SK-N-SH (cell line): ENCODE results near the gene RND3. TPM values are rescaled to one million over a fixed set of nuclear protein-coding genes. Genes with fewer than 3 reads are reported as not detected.

Experiments
- CTCF ChIA-PET: fragments of 300-600, 350-600 bp; formaldehyde crosslinking; extraction: SDS; loops from one replicate; lab custom pipeline; 2021; lab: Yijun Ruan, JAX
- POLR2A ChIA-PET: fragments of 350-600 bp; sonication (Branson Sonifier 250); formaldehyde crosslinking; extraction: SDS; loops from one replicate; lab custom pipeline; 2020; ENCODE audit warnings: antibody characterized with exemption, inconsistent platforms; lab: Yijun Ruan, JAX
- DNase-seq: peaks from one replicate; pipeline ENCODE4 v3.0.0; 2012
- H2AFZ ChIP-seq: fragments of 200-600 bp; sonication (generic); 2 replicates; pipeline ENCODE4 v1.8.1; 2016; ENCODE audit warnings: antibody characterized with exemption, mild to moderate bottlenecking, low read depth
- H3F3A ChIP-seq: fragments of 200-600 bp; sonication (generic); replicated peaks from 2 replicates; pipeline ENCODE3; 2016; ENCODE audit warnings: antibody characterized with exemption, mild to moderate bottlenecking; ENCODE audit not compliant: insufficient read depth
- H3K27ac ChIP-seq, 2 experiments: fragments of 200-500 bp in 1 of 2; fragments of 200-600 bp in 1 of 2; sonication (Bioruptor generic) in 1 of 2; sonication (generic), shearing (Covaris generic) in 1 of 2; 2 replicates each; pipeline versions ENCODE4 v1.5.1 to v1.6.1; 2014 to 2016; ENCODE audit warnings: low read depth in 2 of 2, inconsistent platforms in 1 of 2, low read length in 1 of 2, mild to moderate bottlenecking in 1 of 2, mixed read lengths in 1 of 2
- H3K27me3 ChIP-seq: fragments of 200-600 bp; sonication (generic), shearing (Covaris generic); 2 replicates; pipeline ENCODE4 v1.6.1; 2016; ENCODE audit warnings: mixed run types; ENCODE audit not compliant: insufficient read depth
- H3K36me3 ChIP-seq, 2 experiments: fragments of 200-500 bp in 1 of 2; fragments of 200-600 bp in 1 of 2; sonication (Bioruptor generic) in 1 of 2; sonication (generic) in 1 of 2; replicated peaks in 1 of 2; 2 replicates each; pipeline versions ENCODE3 to v1.5.1; 2014 to 2016; ENCODE audit warnings: low read length in 1 of 2, mild to moderate bottlenecking in 1 of 2; ENCODE audit not compliant: insufficient read depth in 2 of 2, control insufficient read depth in 1 of 2
- H3K4me1 ChIP-seq, 2 experiments: fragments of 200-500 bp in 1 of 2; fragments of 200-600 bp in 1 of 2; sonication (Bioruptor generic) in 1 of 2; sonication (generic), shearing (Covaris generic) in 1 of 2; 2 replicates each; pipeline versions ENCODE4 v1.5.1 to v1.6.1; 2014 to 2016; ENCODE audit warnings: low read depth in 1 of 2, low read length in 1 of 2, mixed run types in 1 of 2; ENCODE audit not compliant: insufficient read depth in 2 of 2, control insufficient read depth in 1 of 2
- H3K4me2 ChIP-seq: fragments of 200-600 bp; sonication (generic), shearing (Covaris generic); 2 replicates; pipeline ENCODE4 v1.6.1; 2017; ENCODE audit warnings: mixed run types
- H3K4me3 ChIP-seq, 2 experiments: fragments of 200-500 bp in 1 of 2; fragments of 200-600 bp in 1 of 2; sonication (Bioruptor generic) in 1 of 2; sonication (generic), shearing (Covaris generic) in 1 of 2; 2 replicates each; pipeline versions ENCODE4 v1.5.1 to v1.8.1; 2014 to 2016; ENCODE audit warnings: low read depth in 2 of 2, inconsistent platforms in 1 of 2, low read length in 1 of 2, mild to moderate bottlenecking in 1 of 2, mixed read lengths in 1 of 2, moderate library complexity in 1 of 2
- H3K79me2 ChIP-seq: fragments of 200-600 bp; sonication (generic); 2 replicates; pipeline ENCODE4 v1.8.1; 2017; ENCODE audit warnings: mild to moderate bottlenecking; ENCODE audit not compliant: insufficient read depth
- H3K9ac ChIP-seq: fragments of 200-600 bp; sonication (generic); 2 replicates; pipeline ENCODE4 v1.6.1; 2017; ENCODE audit warnings: mixed run types
- H3K9me2 ChIP-seq: fragments of 200-600 bp; sonication (generic); 2 replicates; pipeline ENCODE4 v1.6.1; 2017; ENCODE audit warnings: mixed run types
- H3K9me3 ChIP-seq: fragments of 200-600 bp; sonication (generic); 2 replicates; pipeline ENCODE4 v1.6.1; 2017; ENCODE audit warnings: mixed run types, mild to moderate bottlenecking, moderate library complexity
- H4K20me1 ChIP-seq: fragments of 200-600 bp; sonication (generic); 2 replicates; pipeline ENCODE4 v1.6.1; 2017; ENCODE audit warnings: mild to moderate bottlenecking, mixed run types; ENCODE audit not compliant: insufficient read depth
- CHD2 ChIP-seq: fragments of 150-350 bp; IDR thresholded peaks from 2 replicates; pipeline ENCODE4 v1.6.1; 2018; ENCODE audit warnings: low read length; ENCODE audit not compliant: partially characterized antibody
- ELF1 ChIP-seq: IDR thresholded peaks from 2 replicates; pipeline ENCODE4 v1.4.0; 2012
- EP300 ChIP-seq, 2 experiments: IDR thresholded peaks; 2 replicates each; pipeline versions ENCODE4 v1.4.0 to v1.6.1; 2012; ENCODE audit warnings: borderline replicate concordance in 1 of 2, low read depth in 1 of 2, low read length in 1 of 2
- FOXJ3 ChIP-seq: sonication (generic); formaldehyde crosslinking; IDR thresholded peaks from 2 replicates; pipeline ENCODE4 v1.5.1; 2020; ENCODE audit warnings: mild to moderate bottlenecking, missing genetic modification reagents
- GATA2 ChIP-seq: sonication (generic); formaldehyde crosslinking; IDR thresholded peaks from 2 replicates; pipeline ENCODE4 v1.5.0; 2020; ENCODE audit warnings: mild to moderate bottlenecking, missing genetic modification reagents
- JUND ChIP-seq: IDR thresholded peaks from 2 replicates; pipeline ENCODE4 v1.4.0; 2012
- MEF2A ChIP-seq: IDR thresholded peaks from 2 replicates; pipeline ENCODE4 v1.4.0; 2012; ENCODE audit warnings: low read depth, borderline replicate concordance
- MXI1 ChIP-seq: IDR thresholded peaks from 2 replicates; pipeline ENCODE4 v1.6.1; 2012; ENCODE audit warnings: mild to moderate bottlenecking, low read depth, low read length, improper control_type of control experiment
- NRF1 ChIP-seq: IDR thresholded peaks from 2 replicates; pipeline ENCODE4 v1.6.1; 2012; ENCODE audit warnings: low read depth, mild to moderate bottlenecking, low read length
- POLR2AphosphoS5 ChIP-seq: IDR thresholded peaks from 2 replicates; pipeline ENCODE4 v1.6.1; 2012; ENCODE audit warnings: low read depth, low read length
- RCOR1 ChIP-seq: fragments of 150-350 bp; IDR thresholded peaks from 2 replicates; pipeline ENCODE4 v1.6.1; 2017; ENCODE audit warnings: antibody characterized with exemption, low read length
- TAF1 ChIP-seq: IDR thresholded peaks from 2 replicates; pipeline ENCODE4 v1.6.1; 2012; ENCODE audit warnings: low read depth, mild to moderate bottlenecking, low read length, moderate library complexity, borderline replicate concordance
- YY1 ChIP-seq: IDR thresholded peaks from 2 replicates; pipeline ENCODE4 v1.4.0; 2012; ENCODE audit warnings: low read depth, mild to moderate bottlenecking
- WGBS: methylation state at CpG from one replicate; pipeline ENCODE4 v1.1.6; 2017; ENCODE audit warnings: low lambda C conversion rate; 5-methylcytosine and 5-hydroxymethylcytosine counted together
- polyA plus RNA-seq, 3 experiments: library from polyadenylated mRNA; depleted of rRNA; stranded (reverse); fragments of >200 nt; gene quantifications; 2 replicates each; pipeline ENCODE4 v1.2.3, GENCODE V29; 2012
- TF ChIP-seq, protein P1 (sequence below): IDR thresholded peaks from 2 replicates; pipeline ENCODE4 v1.4.0; 2012; ENCODE audit warnings: low read depth, borderline replicate concordance

RND3 gene
- polyA plus RNA-seq, 1 of the 3 experiments (the other 2 are of a cell fraction): 49.7 TPM

DNA sequence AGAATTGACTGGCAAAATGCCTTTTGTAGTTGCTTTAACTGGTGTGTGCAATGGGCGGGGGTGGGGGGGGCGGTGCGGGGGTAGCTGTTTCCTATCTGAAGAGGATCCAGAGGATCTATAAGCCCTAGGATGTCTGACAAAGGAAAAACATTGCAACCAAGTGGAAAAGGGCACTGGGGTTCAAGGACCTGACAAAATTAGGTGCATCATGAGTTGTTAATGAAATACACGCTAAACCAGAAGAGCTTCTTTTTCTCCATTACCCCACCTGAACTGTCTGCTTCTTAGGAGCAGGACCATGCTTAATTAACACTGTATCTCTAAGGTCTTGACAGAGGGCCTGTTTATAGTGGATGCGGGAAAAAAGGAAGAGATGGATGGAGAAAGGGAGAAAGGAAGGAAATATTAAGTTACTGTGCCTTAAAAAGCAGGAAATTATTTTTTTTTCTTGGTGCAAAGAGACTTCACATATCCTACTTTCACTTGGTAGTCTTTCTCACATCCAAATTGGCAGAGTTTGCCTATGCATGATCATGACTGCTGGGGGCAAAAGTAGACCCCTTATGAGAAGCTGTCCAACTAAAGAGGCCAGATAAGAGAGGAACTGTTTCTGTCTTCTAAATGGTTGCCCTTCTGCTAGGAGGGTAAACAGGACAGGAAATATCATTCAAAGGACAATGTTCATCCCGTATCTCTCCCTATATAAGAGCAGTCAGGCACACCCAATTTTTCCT, 4.6 kb downstream of the RND3 start:
- TF ChIP-seq CHD2 (no peak), MEF2A (no peak), TAF1 (no peak), GATA2 (CRISPR knock-in tag) (no peak), POLR2AphosphoS5 (no peak), MXI1 (no peak), RCOR1 (no peak), FOXJ3 (no peak), EP300 (IDR thresholded peaks at IDR 0.05; ENCODE audit: borderline replicate concordance in 1 of 2, low read depth in 1 of 2, low read length in 1 of 2) (no peak), NRF1 (no peak), YY1 (no peak)
- TF ChIP-seq, protein P1, sequence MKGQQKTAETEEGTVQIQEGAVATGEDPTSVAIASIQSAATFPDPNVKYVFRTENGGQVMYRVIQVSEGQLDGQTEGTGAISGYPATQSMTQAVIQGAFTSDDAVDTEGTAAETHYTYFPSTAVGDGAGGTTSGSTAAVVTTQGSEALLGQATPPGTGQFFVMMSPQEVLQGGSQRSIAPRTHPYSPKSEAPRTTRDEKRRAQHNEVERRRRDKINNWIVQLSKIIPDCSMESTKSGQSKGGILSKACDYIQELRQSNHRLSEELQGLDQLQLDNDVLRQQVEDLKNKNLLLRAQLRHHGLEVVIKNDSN: no peak
- no peaks in the 10 kb centered on the region for H3K9me3 ChIP-seq
- H3K79me2 ChIP-seq: peaks cover 96% of the 10 kb centered on the region
- H2AFZ ChIP-seq: no peak overlapping the region
- H3F3A ChIP-seq: peaks cover 32% of the 10 kb centered on the region
- H3K9ac ChIP-seq: peak overlapping the region; percentile 99
- H3K36me3 ChIP-seq: peaks cover 45 to 53% of the 10 kb centered on the region in 2 experiments
- no peak for DNase-seq
- H3K9me2 ChIP-seq: no peaks in the 10 kb centered on the region
- H4K20me1 ChIP-seq: peaks cover 82% of the 10 kb centered on the region
- H3K4me3 ChIP-seq: no peak overlapping the region
- 85% methylated on average over 6 of the region's 6 CpGs for WGBS
- POLR2A ChIA-PET: no interaction called here
- H3K27ac ChIP-seq: peak overlapping the region; percentile 28 to 90; a peak in 3 of 4 replicates
- H3K4me1 ChIP-seq: peaks cover 33 to 39% of the 10 kb centered on the region in 2 experiments; a peak in 3 of 4 replicates
- no peaks in the 10 kb centered on the region for H3K27me3 ChIP-seq
- peak overlapping the region; percentile 95 for H3K4me2 ChIP-seq
- CTCF ChIA-PET: interaction anchor here (0.7 to 3.0 kb wide), 4 partner anchors 165 to 756 kb away, joined by 3 to 8 read pairs (median 4); no protein-coding TSS in a partner anchor

- peak overlapping the region; percentile 22 to 75; a peak in 3 of 4 replicates for H3K27ac ChIP-seq
- peak overlapping the region; percentile 25; the same call in 1 of the 2 replicates for H3K9ac ChIP-seq
- POLR2A ChIA-PET: no interaction called here
- no peaks in the 10 kb centered on the region for H3K9me2 ChIP-seq
- TF ChIP-seq ELF1 (no peak), NRF1 (no peak), POLR2AphosphoS5 (0 out of 2 replicates have a peak, but pooled peaks have one; percentile 6), JUND (no peak)
- TF ChIP-seq, all 33 proteins: peak for 1
- Histone ChIP-seq H4K20me1 (peaks cover 89% of the 10 kb centered on the region), H3K79me2 (peaks cover 100% of the 10 kb centered on the region), H2AFZ (no peak overlapping the region), H3F3A (peaks cover 39% of the 10 kb centered on the region), H3K4me1 (peaks cover 40 to 45% of the 10 kb centered on the region in 2 experiments; a peak in 3 of 4 replicates), H3K4me2 (peak overlapping the region; percentile 95; the same call in 1 of the 2 replicates), H3K9me3 (no peaks in the 10 kb centered on the region), H3K36me3 (peaks cover 53 to 61% of the 10 kb centered on the region in 2 experiments), H3K27me3 (no peaks in the 10 kb centered on the region), H3K4me3 (no peak overlapping the region)
- DNase-seq: no peak
- CTCF ChIA-PET: interaction anchor here (0.9 to 3.0 kb wide), 3 partner anchors 569 to 756 kb away, joined by 4 to 8 read pairs (median 4); no protein-coding TSS in a partner anchor
These were observed 5.4 kb downstream of the RND3 start for GRCh38 chr2:150482111-150482510.
